Thymus (tissue), 11 donors: ENCODE data around the gene HS6ST3. TPM values are rescaled to one million over a fixed set of nuclear protein-coding genes. Genes with fewer than 3 reads are reported as not detected.
"Not testable (repeated sequence)": the region's sequence is repeated elsewhere in the genome, so short reads cannot be mapped to it uniquely, and the experiment has no call there.

ENCODE experiments used
- DNase-seq, 9 donors: peaks; one replicate each; pipeline ENCODE4 v3.0.0-alpha.2; 2013; ENCODE audit warnings: low spot score in 9 of 9, low read depth in 6 of 9, missing footprints in 1 of 9
- H3K27ac ChIP-seq, 2 donors: one replicate each; pipeline ENCODE4 v1.5.1; 2013; ENCODE audit warnings: control low read depth in 1 of 2, low read depth in 1 of 2, low read length in 1 of 2, mild to moderate bottlenecking in 1 of 2, moderate library complexity in 1 of 2
- H3K27me3 ChIP-seq, 2 donors: one replicate each; pipeline ENCODE4 v1.5.1; 2013; ENCODE audit warnings: low read length in 1 of 2; ENCODE audit not compliant: control insufficient read depth in 2 of 2, insufficient read depth in 1 of 2
- H3K36me3 ChIP-seq, 2 donors: one replicate each; pipeline ENCODE4 v1.5.1; 2013; ENCODE audit warnings: low read length in 1 of 2, mild to moderate bottlenecking in 1 of 2, moderate library complexity in 1 of 2; ENCODE audit not compliant: control insufficient read depth in 2 of 2, insufficient read depth in 2 of 2
- H3K4me1 ChIP-seq, 2 donors: one replicate each; pipeline ENCODE4 v1.5.1; 2013; ENCODE audit warnings: low read length in 2 of 2; ENCODE audit not compliant: control insufficient read depth in 2 of 2, insufficient read depth in 2 of 2
- H3K4me3 ChIP-seq, 2 donors: one replicate each; pipeline ENCODE4 v1.5.1; 2013; ENCODE audit warnings: low read length in 2 of 2, control low read depth in 1 of 2, mild to moderate bottlenecking in 1 of 2
- H3K9me3 ChIP-seq, 2 donors: one replicate each; pipeline ENCODE4 v1.5.1; 2013; ENCODE audit warnings: low read length in 1 of 2, mild to moderate bottlenecking in 1 of 2; ENCODE audit not compliant: control insufficient read depth in 2 of 2, insufficient read depth in 1 of 2
- WGBS: extraction: QIAGEN DNeasy Blood & Tissue Kit; methylation state at CpG from one replicate; pipeline ENCODE4 v1.1.7; 2013; 5-methylcytosine and 5-hydroxymethylcytosine counted together
- polyA plus RNA-seq: library from polyadenylated mRNA; stranded (reverse); fragments of 200-250 nt; gene quantifications from one replicate; pipeline ENCODE4 v1.2.3, GENCODE V29; 2013
- total RNA-seq: library from RNA; stranded (reverse); fragments of 120-200 nt; gene quantifications from one replicate; pipeline ENCODE4 v1.2.4, GENCODE V29; 2013
- donor health status: healthy.

HS6ST3 gene
- total and polyA plus RNA-seq, 2 donors, result 0.05 to 0.07 TPM

DNA sequence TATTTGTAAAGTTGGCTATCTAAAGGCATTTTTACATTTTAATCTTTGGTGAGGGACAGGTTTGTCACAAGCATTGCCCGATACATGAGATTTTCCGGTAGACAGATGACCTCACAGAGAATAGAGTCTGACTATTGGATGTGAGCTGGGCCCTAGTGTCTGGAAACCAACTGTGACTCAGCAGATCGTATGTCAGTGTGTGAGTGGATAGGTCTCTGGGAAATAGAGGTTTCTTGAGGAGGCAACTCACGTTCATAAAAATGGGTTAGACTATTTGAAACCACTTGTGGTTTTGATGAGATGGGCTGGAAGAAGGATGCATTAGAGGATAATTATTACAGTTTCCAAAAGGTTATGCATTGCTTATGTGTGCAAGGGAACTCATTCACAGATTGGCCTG, 19.2 kb downstream of the HS6ST3 start:
- WGBS, result 95% methylated on average over 4 of the region's 4 CpGs
- H3K27me3 ChIP-seq, result no peaks in the 10 kb centered on the region
- no peak overlapping the region for H3K27ac ChIP-seq
- no peaks in the 10 kb centered on the region for H3K36me3 ChIP-seq
- no peak for DNase-seq
- H3K4me1 ChIP-seq, result no peaks in the 10 kb centered on the region
- H3K9me3 ChIP-seq, result no peaks in the 10 kb centered on the region
- H3K4me3 ChIP-seq, result no peak overlapping the region

DNA sequence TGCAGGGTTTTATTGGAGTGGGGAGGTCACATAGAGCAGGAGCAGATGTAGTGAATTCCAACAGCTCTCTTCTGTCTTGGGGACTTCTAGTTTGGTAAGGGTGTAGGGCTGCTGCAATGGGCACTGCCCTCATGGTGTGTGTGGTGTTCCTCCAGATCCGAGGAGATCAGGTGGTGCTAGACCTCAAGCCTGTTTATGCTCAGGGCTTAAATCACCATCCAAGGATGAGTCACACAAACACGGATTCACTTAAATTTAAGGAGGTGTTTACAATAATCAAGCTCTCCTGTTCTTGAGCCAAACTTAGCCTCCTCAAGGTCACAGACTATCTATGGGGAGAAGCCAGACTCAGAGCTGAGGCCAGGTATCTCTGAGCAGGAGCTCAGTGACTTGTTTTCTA, 23.0 kb downstream of the HS6ST3 start:
- H3K9me3 ChIP-seq, result no peaks in the 10 kb centered on the region
- no peak for DNase-seq
- WGBS, result 90% methylated on average over 2 of the region's 2 CpGs
- no peaks in the 10 kb centered on the region for H3K27me3 ChIP-seq
- H3K36me3 ChIP-seq, result no peaks in the 10 kb centered on the region
- no peaks in the 10 kb centered on the region for H3K4me1 ChIP-seq
- H3K4me3 ChIP-seq, result no peak overlapping the region
- H3K27ac ChIP-seq, result no peak overlapping the region

DNA sequence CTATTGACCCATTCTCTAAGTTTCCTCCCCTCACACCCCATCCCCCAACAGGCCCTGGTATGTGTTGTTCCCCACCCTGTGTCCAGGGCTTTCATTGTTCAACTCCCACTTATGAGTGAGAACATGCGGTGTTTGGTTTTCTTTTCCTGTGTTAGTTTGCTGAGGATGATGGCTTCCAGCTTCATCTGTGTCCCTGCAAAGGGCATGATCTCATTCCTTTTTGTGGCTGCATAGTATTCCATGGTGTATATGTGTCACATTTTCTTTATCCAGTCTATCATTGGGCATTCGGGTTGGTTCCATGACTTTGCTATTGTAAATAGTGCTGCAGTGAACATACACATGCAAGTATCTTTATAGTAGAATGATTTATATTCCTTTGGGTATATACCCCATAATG, 25.5 kb downstream of the HS6ST3 start:
- H3K4me3 ChIP-seq, H3K36me3 ChIP-seq, H3K4me1 ChIP-seq, H3K9me3 ChIP-seq, H3K27ac ChIP-seq, DNase-seq, H3K27me3 ChIP-seq: not testable (repeated sequence)
- WGBS, result 95% methylated on average over 2 of the region's 2 CpGs

DNA sequence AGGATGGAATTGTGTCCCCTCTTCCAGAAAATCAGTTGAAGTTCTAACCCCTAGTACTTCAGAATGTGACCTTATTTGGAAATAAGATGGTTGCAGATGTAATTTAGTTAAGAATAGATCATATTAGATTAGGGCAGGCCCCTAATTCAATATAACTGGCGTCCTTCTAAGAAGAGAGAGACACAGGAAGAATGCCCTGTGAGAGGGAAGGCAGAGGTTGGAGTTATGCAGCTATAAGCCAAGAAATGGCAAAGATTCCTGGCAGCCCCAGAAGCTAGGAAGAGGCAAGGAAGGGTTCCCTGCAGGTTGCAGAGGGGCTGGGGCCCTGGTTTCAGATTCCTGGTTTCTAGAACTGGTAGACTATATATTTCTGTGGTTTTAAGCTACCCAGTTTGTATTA, 30.0 kb downstream of the HS6ST3 start:
- no peak for DNase-seq
- Histone ChIP-seq H3K27ac (no peak overlapping the region), H3K36me3 (no peaks in the 10 kb centered on the region), H3K9me3 (no peaks in the 10 kb centered on the region), H3K27me3 (no peaks in the 10 kb centered on the region), H3K4me3 (no peak overlapping the region), H3K4me1 (no peaks in the 10 kb centered on the region)
- WGBS, result 84% methylated on average over 1 of the region's 1 CpG

DNA sequence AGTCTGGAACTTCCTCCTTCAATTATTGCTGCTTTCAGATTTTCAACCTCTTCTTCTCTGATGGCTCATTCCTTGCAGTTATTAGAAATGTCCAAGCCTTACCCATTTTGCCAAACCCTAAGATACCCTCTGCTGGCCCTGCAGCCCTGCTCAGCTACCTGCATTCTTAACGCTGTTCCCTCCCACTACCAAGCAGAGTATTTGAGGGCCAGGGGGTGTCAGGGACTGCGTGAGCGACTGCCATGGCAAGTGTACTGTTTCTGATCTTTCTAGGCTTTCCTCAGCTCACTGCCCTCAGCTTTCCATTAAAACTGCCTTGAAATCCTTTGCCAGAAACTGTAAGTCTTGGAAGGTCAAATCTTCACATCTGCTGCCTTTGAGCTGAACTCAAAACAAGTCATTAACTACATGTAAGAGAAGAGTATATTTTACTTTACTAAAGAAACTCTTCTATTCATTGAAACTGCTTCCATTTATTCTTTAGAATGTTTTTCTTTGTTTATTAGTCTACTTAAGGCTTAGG, 41.0 kb downstream of the HS6ST3 start:
- 83% methylated on average over 3 of the region's 3 CpGs for WGBS
- no peaks in the 10 kb centered on the region for H3K27me3 ChIP-seq
- no peaks in the 10 kb centered on the region for H3K36me3 ChIP-seq
- DNase-seq, result no peak
- H3K4me1 ChIP-seq, result no peaks in the 10 kb centered on the region
- no peaks in the 10 kb centered on the region for H3K9me3 ChIP-seq
- H3K4me3 ChIP-seq, result no peak overlapping the region
- no peak overlapping the region for H3K27ac ChIP-seq

DNA sequence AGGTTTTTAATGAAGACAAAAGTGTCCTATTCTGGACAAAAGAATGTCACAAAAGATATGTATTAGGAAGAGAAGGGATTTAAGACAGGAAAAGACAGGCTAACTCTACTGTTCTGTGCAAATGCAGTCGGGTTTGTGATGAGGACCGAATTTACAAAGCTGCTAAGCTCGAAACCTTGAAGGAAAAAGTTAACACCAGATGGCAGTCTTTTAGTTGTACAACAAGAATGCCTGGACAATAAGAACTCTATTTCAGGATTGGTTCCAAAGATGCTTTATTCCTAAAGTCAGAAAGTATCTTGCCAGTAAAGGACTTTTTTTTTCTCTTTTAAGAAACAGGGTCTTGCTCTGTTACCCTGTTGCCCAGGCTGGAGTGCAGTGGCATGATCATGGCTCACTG, 51.1 kb downstream of the HS6ST3 start:
- Histone ChIP-seq H3K36me3 (no peaks in the 10 kb centered on the region), H3K27me3 (no peaks in the 10 kb centered on the region), H3K9me3 (no peaks in the 10 kb centered on the region), H3K4me3 (no peak overlapping the region), H3K27ac (no peak overlapping the region), H3K4me1 (no peaks in the 10 kb centered on the region)
- 74% methylated on average over 3 of the region's 3 CpGs for WGBS
- DNase-seq, result no peak

DNA sequence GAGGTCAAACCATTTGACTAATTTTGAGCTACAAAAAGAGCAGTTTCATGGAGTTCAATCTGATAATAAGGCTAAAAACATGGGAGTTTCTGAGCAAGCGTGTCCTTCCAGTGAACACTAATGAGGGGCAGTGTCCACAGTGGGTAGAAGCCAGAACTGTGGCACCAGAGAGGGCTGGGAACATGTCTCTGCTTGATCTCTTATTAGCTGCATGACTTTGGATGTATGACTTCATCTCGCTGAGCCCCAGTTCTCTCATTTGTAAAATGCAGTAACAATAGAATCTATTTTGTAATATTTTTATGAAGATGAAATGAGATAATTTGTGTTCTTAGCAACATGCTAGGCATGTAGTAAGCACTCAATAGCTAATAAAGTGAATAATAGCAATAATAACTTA, 69.8 kb downstream of the HS6ST3 start:
- Histone ChIP-seq H3K4me3 (no peak overlapping the region), H3K4me1 (no peaks in the 10 kb centered on the region), H3K36me3 (no peaks in the 10 kb centered on the region), H3K27ac (no peak overlapping the region), H3K9me3 (no peaks in the 10 kb centered on the region), H3K27me3 (no peaks in the 10 kb centered on the region)
- DNase-seq, result no peak
- WGBS, result 95% methylated on average over 2 of the region's 2 CpGs

DNA sequence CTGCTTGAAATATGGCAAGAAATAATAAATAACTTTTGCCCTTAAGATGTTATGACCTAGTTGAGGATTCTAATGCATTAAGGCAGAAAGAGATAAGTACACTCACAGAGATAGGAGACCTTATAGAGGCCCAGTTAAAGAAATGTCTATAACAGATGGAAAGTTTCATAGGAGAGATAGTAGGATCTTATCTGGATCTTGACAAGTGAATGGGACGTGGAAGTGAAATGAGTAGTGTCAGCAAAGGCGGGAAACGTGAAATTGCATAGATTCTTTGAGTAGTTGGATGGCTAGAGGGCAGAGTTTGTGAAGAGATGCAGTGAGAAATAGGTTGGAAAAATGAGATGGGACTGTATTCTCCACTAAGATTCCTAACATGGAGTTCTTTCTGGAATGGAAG, 71.2 kb downstream of the HS6ST3 start:
- Histone ChIP-seq H3K36me3 (no peaks in the 10 kb centered on the region), H3K27ac (no peak overlapping the region), H3K27me3 (no peaks in the 10 kb centered on the region), H3K4me1 (no peaks in the 10 kb centered on the region), H3K4me3 (no peak overlapping the region), H3K9me3 (no peaks in the 10 kb centered on the region)
- WGBS, result 87% methylated on average over 3 of the region's 3 CpGs
- no peak for DNase-seq

DNA sequence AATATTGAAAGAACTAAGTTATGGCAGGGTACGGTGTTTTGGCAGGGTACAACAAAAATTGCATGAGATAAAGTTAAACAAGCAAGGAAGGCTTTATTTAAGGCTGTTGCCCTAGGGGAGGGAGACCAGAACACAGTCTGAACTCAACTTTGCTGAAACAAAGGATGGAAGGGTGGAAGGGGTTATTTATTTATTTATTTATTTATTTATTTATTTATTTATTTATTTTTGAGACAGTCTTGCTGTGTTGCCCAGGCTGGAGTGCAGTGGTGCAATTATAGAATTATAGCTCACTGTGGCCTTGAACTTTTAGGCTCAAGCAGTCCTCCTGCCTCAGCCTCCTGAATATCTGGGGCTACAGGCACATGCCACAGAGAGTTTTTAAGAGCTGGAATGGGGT, 75.9 kb downstream of the HS6ST3 start:
- H3K36me3 ChIP-seq, result no peaks in the 10 kb centered on the region
- H3K4me3 ChIP-seq, result no peak overlapping the region
- H3K27me3 ChIP-seq, result no peaks in the 10 kb centered on the region
- no peak overlapping the region for H3K27ac ChIP-seq
- no peaks in the 10 kb centered on the region for H3K9me3 ChIP-seq
- no peaks in the 10 kb centered on the region for H3K4me1 ChIP-seq
- 96% methylated on average over 1 of the region's 1 CpG for WGBS
- no peak for DNase-seq

DNA sequence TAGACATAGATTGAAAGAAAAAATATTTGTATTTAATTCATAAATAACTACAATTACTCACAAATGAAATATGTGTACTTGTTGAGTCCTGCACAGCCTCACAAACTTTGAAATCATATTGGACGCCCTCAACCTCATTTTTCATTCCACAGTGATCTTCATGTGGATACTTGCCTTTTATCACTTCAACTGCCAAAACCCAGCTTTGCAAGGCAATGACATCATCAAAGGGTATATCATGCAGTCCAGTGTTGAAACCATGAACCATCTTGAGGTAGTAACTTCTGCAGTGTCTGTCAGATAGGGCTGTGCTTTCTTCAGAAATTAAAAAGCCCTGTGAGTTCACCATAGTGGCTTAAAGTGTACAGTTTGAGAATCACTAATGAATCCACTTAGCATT, 82.2 kb downstream of the HS6ST3 start:
- Histone ChIP-seq H3K4me3 (no peak overlapping the region), H3K27me3 (no peaks in the 10 kb centered on the region), H3K27ac (no peak overlapping the region), H3K36me3 (no peaks in the 10 kb centered on the region), H3K4me1 (no peaks in the 10 kb centered on the region), H3K9me3 (no peaks in the 10 kb centered on the region)
- 91% methylated on average over 1 of the region's 1 CpG for WGBS
- DNase-seq, result no peak
